PC-3 (cell line): ENCODE results near the gene RIMS4.

ENCODE experiments used
- CTCF ChIP-seq: fragments of 300-600 bp; sonication (generic); conservative IDR thresholded peaks from 2 replicates; pipeline ENCODE4 v1.5.1; 2017; ENCODE audit warnings: antibody characterized with exemption, low read depth, mild to moderate bottlenecking, low read length
- EZH2 ChIP-seq: fragments of 300-600 bp; sonication (generic); IDR thresholded peaks from one replicate; pipeline ENCODE4 v1.6.1; 2017; ENCODE audit warnings: antibody characterized with exemption, mild to moderate bottlenecking, low read length; ENCODE audit not compliant: unreplicated experiment

DNA sequence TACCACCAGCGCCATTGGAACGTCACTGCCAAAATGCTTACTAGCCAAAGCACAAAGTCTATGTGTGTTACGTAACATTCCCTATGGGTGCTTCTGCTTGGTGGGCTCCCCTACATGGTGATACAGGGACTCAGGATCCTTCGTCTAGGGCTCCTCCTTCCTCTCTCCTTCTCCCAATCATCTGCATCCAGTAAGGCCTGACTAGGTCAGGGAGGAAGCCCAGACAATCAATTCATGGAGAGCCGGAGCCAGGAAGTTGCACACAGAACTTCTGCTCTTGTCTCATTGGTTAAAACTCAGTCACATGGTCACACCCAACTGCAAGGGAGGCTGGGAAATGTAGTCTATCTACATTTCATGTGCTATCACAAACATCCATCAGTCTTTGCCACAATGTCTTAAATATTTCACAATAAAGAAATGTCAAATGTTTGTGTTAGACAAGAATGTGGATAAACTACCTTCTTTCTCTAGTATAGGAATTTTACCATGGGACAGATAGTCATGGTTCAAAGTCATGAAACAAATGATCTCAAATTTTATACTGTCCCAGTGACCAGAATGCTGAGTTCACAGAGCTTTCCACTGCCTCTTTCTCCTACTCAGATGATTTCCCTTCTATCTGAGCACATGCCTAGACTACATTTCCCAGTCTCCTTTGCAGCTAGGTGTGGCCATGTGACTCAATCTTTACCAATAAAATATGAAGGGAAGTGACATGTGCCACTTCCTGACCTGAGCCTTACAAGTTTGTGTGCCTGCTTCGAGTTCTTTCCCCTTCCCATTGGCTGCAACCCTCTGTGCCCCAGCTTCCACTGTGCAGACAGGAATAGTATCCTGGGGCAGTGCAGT lies 74.0 kb downstream of the RIMS4 start:
- TF ChIP-seq CTCF, result no peak
- TF ChIP-seq EZH2, result no peak
